ENCODE measurements around the gene TNS3. TPM values are rescaled to one million over a fixed set of nuclear protein-coding genes. Genes with fewer than 3 reads are reported as not detected.

TNS3 gene
- total and polyA plus RNA-seq, 9 of the 15 experiments (the other 6 are each of a cell fraction or from before 2014, with no cell fraction given): 0.20 TPM; not detected in 8

- TF ChIP-seq TBP (optimal IDR thresholded peaks at IDR 0.05; ENCODE audit: low read depth, low read length) (no peak), NELFE (IDR thresholded peaks at IDR 0.05; ENCODE audit: insufficient read depth, insufficient read length) (no peak), GATA2 (CRISPR knock-in tag; IDR thresholded peaks at IDR 0.05) (no peak)
These were observed 211.4 kb downstream of the TNS3 start (continued) for GRCh38 chr7:47370461-47371042.

GRCh38 chr7:47369736-47370135 is 212.2 kb downstream of the TNS3 start:
- no peak overlapping the region for H3K4me2 ChIP-seq (ENCODE audit: insufficient read depth, low read length)
- H3K79me2 ChIP-seq (ENCODE audit: control insufficient read depth, insufficient read depth, low read length): no peaks in the 10 kb centered on the region
- ChIA-PET POLR2A (interaction anchor here (0.5 to 0.7 kb wide), 2 partner anchors 13 to 22 kb away, joined by 3 read pairs; no protein-coding TSS in a partner anchor), CTCF (ENCODE audit: low intra/inter-chr PET ratio) (no interaction called here)
- no peaks in the 10 kb centered on the region for H3K9me3 ChIP-seq (replicated peaks; ENCODE audit: control insufficient read depth, insufficient read depth, low read depth, low read length)
- in situ Hi-C loops (cut with MboI): no loop called here
- no TSS peak for BruUV-seq (replicated peaks)
- DNase-seq (ENCODE audit: extremely low read depth in 1 of 4, low spot score in 3 of 4): no peak
- no peak overlapping the region for H3K4me3 ChIP-seq
- H2AFZ ChIP-seq (ENCODE audit: low read depth, low read length): no peak overlapping the region
- H3K9ac ChIP-seq (ENCODE audit: insufficient read depth in 1 of 2, low read depth in 2 of 2, low read length in 2 of 2): no peak overlapping the region
- H3K27me3 ChIP-seq (ENCODE audit: control insufficient read depth in 2 of 2, insufficient read depth in 2 of 2, low read length in 2 of 2): peaks cover 8 to 64% of the 10 kb centered on the region in 2 experiments; a peak in 4 of 5 replicates
- no peak overlapping the region for H3K27ac ChIP-seq (ENCODE audit: extremely low read depth, low read depth, low read length)
- H3K4me1 ChIP-seq (replicated peaks in 1 of 2; ENCODE audit: control insufficient read depth in 2 of 2, insufficient read depth in 2 of 2, low read length in 2 of 2): peaks cover 0 to 6% of the 10 kb centered on the region in 2 experiments; a peak in 2 of 5 replicates
- FAIRE-seq: no peak
- no peaks in the 10 kb centered on the region for H3K9me1 ChIP-seq (ENCODE audit: control insufficient read depth, insufficient read depth, low read length)
- TF ChIP-seq MTA1 (IDR thresholded peaks at IDR 0.05; ENCODE audit: borderline replicate concordance) (no peak), ZNF121 (CRISPR knock-in tag; conservative IDR thresholded peaks at IDR 0.05) (no peak), NR2F6 (CRISPR knock-in tag; IDR thresholded peaks at IDR 0.05) (no peak), MYNN (IDR thresholded peaks at IDR 0.05) (no peak), MYNN (CRISPR knock-in tag; IDR thresholded peaks at IDR 0.05) (no peak), ZNF140 (CRISPR knock-in tag; IDR thresholded peaks at IDR 0.05) (no peak), MEIS2 (IDR thresholded peaks at IDR 0.05; ENCODE audit: partially characterized antibody) (no peak), E2F8 (IDR thresholded peaks at IDR 0.05; ENCODE audit: low read depth, partially characterized antibody) (no peak), CBX8 (IDR thresholded peaks at IDR 0.05; ENCODE audit: borderline replicate concordance, extremely low read depth, low read depth, low read length, poor library complexity, severe bottlenecking) (no peak), ZBTB8A (IDR thresholded peaks at IDR 0.05; ENCODE audit: partially characterized antibody) (no peak), POLR3A (IDR thresholded peaks at IDR 0.05; ENCODE audit: borderline replicate concordance, extremely low read depth, insufficient read depth, insufficient read length) (no peak)
- TF ChIP-seq, protein P1, sequence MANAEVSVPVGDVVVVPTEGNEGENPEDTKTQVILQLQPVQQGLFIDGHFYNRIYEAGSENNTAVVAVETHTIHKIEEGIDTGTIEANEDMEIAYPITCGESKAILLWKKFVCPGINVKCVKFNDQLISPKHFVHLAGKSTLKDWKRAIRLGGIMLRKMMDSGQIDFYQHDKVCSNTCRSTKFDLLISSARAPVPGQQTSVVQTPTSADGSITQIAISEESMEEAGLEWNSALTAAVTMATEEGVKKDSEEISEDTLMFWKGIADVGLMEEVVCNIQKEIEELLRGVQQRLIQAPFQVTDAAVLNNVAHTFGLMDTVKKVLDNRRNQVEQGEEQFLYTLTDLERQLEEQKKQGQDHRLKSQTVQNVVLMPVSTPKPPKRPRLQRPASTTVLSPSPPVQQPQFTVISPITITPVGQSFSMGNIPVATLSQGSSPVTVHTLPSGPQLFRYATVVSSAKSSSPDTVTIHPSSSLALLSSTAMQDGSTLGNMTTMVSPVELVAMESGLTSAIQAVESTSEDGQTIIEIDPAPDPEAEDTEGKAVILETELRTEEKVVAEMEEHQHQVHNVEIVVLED (CRISPR knock-in tag; IDR thresholded peaks at IDR 0.05): no peak
- intact Hi-C loops (cut with micrococcal nuclease): no loop called here
- no peak for ATAC-seq
- WGBS (ENCODE audit: insufficient coverage, low coverage, missing lambda C conversion rate): 0% methylated on average over 3 of the region's 3 CpGs
- no peaks in the 10 kb centered on the region for H3K36me3 ChIP-seq (ENCODE audit: control insufficient read depth, insufficient read depth, low read length)
- 0 out of 2 replicates have a peak, but pooled peaks cover 3% of the 10 kb centered on the region for H4K20me1 ChIP-seq (replicated peaks; ENCODE audit: control insufficient read depth, insufficient read depth, low read length)
